CD4-positive, alpha-beta T cell (primary cell): Measurements from ENCODE around the gene NPTN. TPM values are rescaled to one million over a fixed set of nuclear protein-coding genes. Genes with fewer than 3 reads are reported as not detected.

Experiments
- ATAC-seq: fragments of 200-7000 bp; cut with Tn5 transposase; one replicate; pipeline ENCODE4 v1.10.0; 2022; ENCODE audit warnings: mild to moderate bottlenecking; ENCODE audit not compliant: poor library complexity
- CTCF ChIA-PET: fragments of 350-600 bp; sonication (Branson Sonifier 250); formaldehyde crosslinking; loops from one replicate; lab custom pipeline; 2021; ENCODE audit warnings: antibody characterized with exemption, inconsistent platforms; lab: Charles Lee
- POLR2A ChIA-PET: fragments of 350-600 bp; sonication (Branson Sonifier 250); formaldehyde crosslinking; loops from one replicate; lab custom pipeline; 2021; ENCODE audit warnings: antibody characterized with exemption, inconsistent platforms; lab: Charles Lee
- DNase-seq, 14 experiments: peaks; one replicate each; pipeline ENCODE4 v3.0.0-alpha.2; 2013 to 2020; ENCODE audit warnings: mixed read lengths in 2 of 14
- H3K27ac ChIP-seq, 2 donors: one replicate each; pipeline versions ENCODE4 v1.5.1 to v1.7.0; 2013; ENCODE audit warnings: low read length in 2 of 2, low read depth in 1 of 2, mild to moderate bottlenecking in 1 of 2
- H3K27me3 ChIP-seq, 2 experiments: 1 replicate in 1 of 2; 2 replicates in 1 of 2; pipeline versions ENCODE4 v1.6.1 to v1.7.0; 2013; ENCODE audit warnings: low read length in 2 of 2, control low read depth in 1 of 2, mild to moderate bottlenecking in 1 of 2, moderate library complexity in 1 of 2; ENCODE audit not compliant: insufficient read depth in 2 of 2, control insufficient read depth in 1 of 2
- H3K36me3 ChIP-seq: one replicate; pipeline ENCODE4 v1.6.1; 2013; ENCODE audit warnings: low read length, control low read depth; ENCODE audit not compliant: insufficient read depth
- H3K4me1 ChIP-seq: one replicate; pipeline ENCODE4 v1.6.1; 2013; ENCODE audit warnings: low read length, control low read depth; ENCODE audit not compliant: insufficient read depth
- H3K4me3 ChIP-seq: one replicate; pipeline ENCODE4 v1.5.1; 2013; ENCODE audit warnings: mild to moderate bottlenecking, low read length, moderate library complexity
- H3K9me3 ChIP-seq, 2 experiments: 1 replicate in 1 of 2; 2 replicates in 1 of 2; pipeline versions ENCODE4 v1.6.1 to v1.7.0; 2013; ENCODE audit warnings: low read length in 2 of 2, mild to moderate bottlenecking in 2 of 2, control low read depth in 1 of 2, moderate library complexity in 1 of 2; ENCODE audit not compliant: control insufficient read depth in 1 of 2, insufficient read depth in 1 of 2
- H3K27ac Mint-ChIP-seq: one replicate; pipeline ENCODE4 v1.8.0; 2020; ENCODE audit warnings: mixed read lengths
- H3K27me3 Mint-ChIP-seq: one replicate; pipeline ENCODE4 v1.8.0; 2021; ENCODE audit warnings: mixed read lengths
- H3K36me3 Mint-ChIP-seq: one replicate; pipeline ENCODE4 v1.8.0; 2021; ENCODE audit warnings: low read depth, mixed read lengths
- H3K4me1 Mint-ChIP-seq: one replicate; pipeline ENCODE4 v1.8.0; 2021; ENCODE audit warnings: low read depth, mixed read lengths
- H3K4me3 Mint-ChIP-seq: one replicate; pipeline ENCODE4 v1.8.0; 2020; ENCODE audit warnings: mild to moderate bottlenecking, mixed read lengths
- H3K9me3 Mint-ChIP-seq: one replicate; pipeline ENCODE4 v1.8.0; 2020; ENCODE audit warnings: mixed read lengths
- intact Hi-C, 2 experiments: fragments of 100-400 bp; cut with DNase I in 1 of 2; cut with micrococcal nuclease in 1 of 2; formaldehyde crosslinking; loops; one replicate each; pipeline versions ENCODE4 v1.15.1 to v1.9.0; 2023 to 2025; cut with DNase I, micrococcal nuclease
- total RNA-seq, 174 experiments: library from RNA in 2 of 174; stranded (reverse) in 2 of 174; gene quantifications; one replicate each; pipeline ENCODE4 v1.2.3 and lab custom pipeline; 2021 to 2026
- TF ChIP-seq, protein P1 (sequence below): fragments of 200-600 bp; IDR thresholded peaks from one replicate; pipeline ENCODE4 v1.8.0; 2022; ENCODE audit warnings: antibody characterized with exemption, mild to moderate bottlenecking

NPTN gene
- total RNA-seq, 2 experiments from 2014 or later = 9.3 to 13.5 TPM

DNA sequence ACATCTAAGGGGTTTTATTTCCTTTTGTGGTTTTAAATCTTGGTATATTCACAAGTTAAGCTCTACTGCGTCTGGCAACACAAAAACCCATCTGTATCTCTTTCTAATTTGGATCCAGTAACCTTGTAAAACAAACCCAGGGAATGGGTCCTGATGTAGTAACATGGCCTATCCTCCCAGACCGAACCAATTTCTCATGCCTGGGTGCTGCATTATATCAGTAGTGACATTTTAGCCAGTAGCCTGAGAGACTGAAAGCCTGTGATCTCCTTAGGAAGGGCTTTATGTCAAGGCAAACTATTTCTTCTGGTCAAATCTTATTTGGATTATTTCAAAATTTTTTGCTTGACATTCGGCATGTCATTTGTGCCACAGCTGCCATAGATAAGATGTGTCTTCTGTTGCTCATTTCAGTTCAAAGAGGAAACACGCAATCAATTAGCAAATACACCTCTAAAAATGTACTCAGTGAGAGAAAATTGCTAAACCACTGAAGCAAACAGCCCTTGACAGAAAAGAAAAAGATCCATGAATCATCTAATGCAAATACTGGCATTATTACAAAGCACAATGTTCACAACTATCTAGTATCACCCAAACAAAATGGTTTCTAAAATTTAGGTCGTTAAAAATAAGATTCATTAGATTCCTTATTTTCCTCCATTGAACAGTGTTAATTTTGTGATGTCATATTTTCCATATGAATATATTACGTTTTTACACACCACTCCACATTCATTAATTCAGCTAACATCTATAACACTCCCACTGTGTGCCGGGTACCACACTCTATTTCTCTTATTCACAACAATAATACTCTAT, 4.0 kb downstream of the NPTN start:
- intact Hi-C loops = no loop called here
- Mint-ChIP-seq H3K9me3 (no peaks in the 10 kb centered on the region), H3K36me3 (peaks cover 4% of the 10 kb centered on the region), H3K27ac (no peak overlapping the region), H3K27me3 (no peaks in the 10 kb centered on the region), H3K4me3 (peak overlapping the region; percentile 31), H3K4me1 (peaks cover 74% of the 10 kb centered on the region)
- ChIA-PET POLR2A (no interaction called here), CTCF (interaction anchor here (0.6 kb wide), 1 partner anchor 68 kb away, joined by 3 read pairs; no protein-coding TSS in a partner anchor)
- TF ChIP-seq, protein P1, sequence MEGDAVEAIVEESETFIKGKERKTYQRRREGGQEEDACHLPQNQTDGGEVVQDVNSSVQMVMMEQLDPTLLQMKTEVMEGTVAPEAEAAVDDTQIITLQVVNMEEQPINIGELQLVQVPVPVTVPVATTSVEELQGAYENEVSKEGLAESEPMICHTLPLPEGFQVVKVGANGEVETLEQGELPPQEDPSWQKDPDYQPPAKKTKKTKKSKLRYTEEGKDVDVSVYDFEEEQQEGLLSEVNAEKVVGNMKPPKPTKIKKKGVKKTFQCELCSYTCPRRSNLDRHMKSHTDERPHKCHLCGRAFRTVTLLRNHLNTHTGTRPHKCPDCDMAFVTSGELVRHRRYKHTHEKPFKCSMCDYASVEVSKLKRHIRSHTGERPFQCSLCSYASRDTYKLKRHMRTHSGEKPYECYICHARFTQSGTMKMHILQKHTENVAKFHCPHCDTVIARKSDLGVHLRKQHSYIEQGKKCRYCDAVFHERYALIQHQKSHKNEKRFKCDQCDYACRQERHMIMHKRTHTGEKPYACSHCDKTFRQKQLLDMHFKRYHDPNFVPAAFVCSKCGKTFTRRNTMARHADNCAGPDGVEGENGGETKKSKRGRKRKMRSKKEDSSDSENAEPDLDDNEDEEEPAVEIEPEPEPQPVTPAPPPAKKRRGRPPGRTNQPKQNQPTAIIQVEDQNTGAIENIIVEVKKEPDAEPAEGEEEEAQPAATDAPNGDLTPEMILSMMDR = no peak
- Histone ChIP-seq H3K27ac (no peak overlapping the region), H3K4me1 (peaks cover 17% of the 10 kb centered on the region), H3K27me3 (no peaks in the 10 kb centered on the region), H3K9me3 (no peaks in the 10 kb centered on the region), H3K4me3 (no peak overlapping the region), H3K36me3 (no peaks in the 10 kb centered on the region)
- no peak for DNase-seq
- no peak for ATAC-seq

DNA sequence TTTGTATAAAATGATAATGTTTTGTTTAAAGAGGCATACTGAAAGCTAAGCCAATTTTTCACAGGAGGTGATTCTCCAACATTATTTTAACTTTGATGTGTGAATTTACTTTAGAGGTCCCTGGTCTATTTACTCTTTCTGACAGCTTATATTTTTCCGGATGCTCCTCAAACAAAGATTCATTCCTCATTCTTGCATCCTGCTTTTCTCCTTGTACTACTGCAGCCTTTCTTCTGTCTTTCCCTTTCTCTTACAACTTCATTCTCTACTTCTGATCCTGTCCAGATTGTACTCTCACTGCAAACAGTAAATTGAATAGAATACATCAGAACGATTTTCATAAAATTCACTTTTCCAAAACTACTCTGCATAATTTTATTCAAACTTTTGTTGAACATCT, 5.1 kb downstream of the NPTN start:
- intact Hi-C loops = no loop called here
- no peaks in the 10 kb centered on the region for H3K36me3 ChIP-seq
- TF ChIP-seq, protein P1 = no peak
- ATAC-seq (no peak), DNase-seq (no peak)
- no peaks in the 10 kb centered on the region for H3K9me3 Mint-ChIP-seq
- ChIA-PET POLR2A (no interaction called here), CTCF (interaction anchor here (1.4 kb wide), 1 partner anchor 8 kb away, joined by 9 read pairs; no protein-coding TSS in a partner anchor)
- H3K9me3 ChIP-seq = no peaks in the 10 kb centered on the region
- H3K27me3 ChIP-seq = no peaks in the 10 kb centered on the region
- no peak overlapping the region for H3K4me3 ChIP-seq
- peaks cover 11% of the 10 kb centered on the region for H3K4me1 ChIP-seq
- no peaks in the 10 kb centered on the region for H3K27me3 Mint-ChIP-seq
- no peak overlapping the region for H3K4me3 Mint-ChIP-seq
- H3K4me1 Mint-ChIP-seq = peaks cover 77% of the 10 kb centered on the region
- H3K36me3 Mint-ChIP-seq = peaks cover 4% of the 10 kb centered on the region
- H3K27ac ChIP-seq = no peak overlapping the region
- H3K27ac Mint-ChIP-seq = no peak overlapping the region

DNA sequence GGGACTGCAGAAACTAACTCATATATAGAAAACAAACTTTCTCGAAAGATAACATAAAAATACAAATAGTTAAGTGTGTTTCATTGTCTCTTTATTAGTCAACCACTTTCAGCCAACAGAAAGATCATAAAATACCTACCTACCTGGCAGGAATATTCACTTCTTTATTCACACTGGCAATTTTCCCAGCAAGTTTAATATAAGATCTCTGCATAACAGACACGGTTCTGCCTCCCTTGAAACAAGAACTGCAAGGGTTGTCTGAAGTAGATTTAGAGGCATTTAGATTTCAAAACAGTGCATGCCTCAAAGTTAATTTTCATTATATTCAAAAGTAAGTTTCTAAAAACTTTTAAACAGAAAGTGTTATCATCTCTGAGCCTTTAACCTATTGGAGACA, 7.1 kb downstream of the NPTN start:
- DNase-seq = no peak
- no peak overlapping the region for H3K27ac Mint-ChIP-seq
- H3K4me1 Mint-ChIP-seq = peaks cover 82% of the 10 kb centered on the region
- no peak overlapping the region for H3K4me3 Mint-ChIP-seq
- H3K27ac ChIP-seq = no peak overlapping the region
- no peaks in the 10 kb centered on the region for H3K27me3 ChIP-seq
- no peak overlapping the region for H3K4me3 ChIP-seq
- H3K9me3 ChIP-seq = no peaks in the 10 kb centered on the region
- H3K4me1 ChIP-seq = no peaks in the 10 kb centered on the region
- ChIA-PET POLR2A (no interaction called here), CTCF (interaction anchor here (1.2 kb wide), 1 partner anchor 10 kb away, joined by 3 read pairs; no protein-coding TSS in a partner anchor)
- no peaks in the 10 kb centered on the region for H3K36me3 ChIP-seq
- intact Hi-C loops = no loop called here
- TF ChIP-seq, protein P1 = no peak
- no peaks in the 10 kb centered on the region for H3K9me3 Mint-ChIP-seq
- no peaks in the 10 kb centered on the region for H3K27me3 Mint-ChIP-seq
- no peaks in the 10 kb centered on the region for H3K36me3 Mint-ChIP-seq
- ATAC-seq = no peak
